ENCODE data around the gene TTLL9.

TTLL9 gene

DNA sequence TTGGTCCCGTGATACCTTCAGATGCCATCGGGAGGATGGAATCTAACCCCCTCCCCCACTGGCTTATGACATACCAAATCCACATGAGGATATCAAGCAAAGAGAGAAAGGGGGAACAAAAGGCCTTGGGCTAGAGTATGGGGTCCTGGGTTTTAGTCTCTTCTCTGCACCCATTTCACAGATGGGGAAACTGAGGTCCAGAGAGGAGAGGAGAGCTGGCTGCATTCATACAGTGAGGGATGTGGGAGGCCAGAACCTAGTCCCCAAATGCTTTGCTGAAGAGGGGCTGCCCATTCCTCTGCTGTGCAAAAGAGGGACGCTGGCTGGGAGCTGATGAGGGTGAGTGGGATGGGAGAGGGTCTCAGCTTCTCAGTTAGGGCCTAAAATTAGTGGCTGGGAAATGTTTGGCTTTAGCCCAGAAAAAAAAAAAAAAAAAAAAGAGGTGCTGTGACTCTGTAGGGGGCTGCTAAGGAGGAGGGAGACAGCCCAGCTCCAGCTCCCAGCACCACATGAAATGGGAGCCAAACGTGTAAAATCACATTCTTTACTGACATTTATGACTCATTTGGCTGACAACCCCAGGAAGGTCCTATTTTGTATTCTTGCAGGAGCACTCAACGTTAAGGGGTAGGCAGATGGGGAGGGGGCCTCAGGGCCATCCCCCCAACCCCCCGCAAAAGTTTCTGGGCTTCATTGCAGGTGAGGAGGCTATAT lies 109.4 kb downstream of the TTLL9 start:
- no peak for DNase-seq (ENCODE audit: low spot score)

GRCh38 chr20:31981784-31982183 lies 111.3 kb downstream of the TTLL9 start:
- no peak for DNase-seq (ENCODE audit: low spot score)

DNA sequence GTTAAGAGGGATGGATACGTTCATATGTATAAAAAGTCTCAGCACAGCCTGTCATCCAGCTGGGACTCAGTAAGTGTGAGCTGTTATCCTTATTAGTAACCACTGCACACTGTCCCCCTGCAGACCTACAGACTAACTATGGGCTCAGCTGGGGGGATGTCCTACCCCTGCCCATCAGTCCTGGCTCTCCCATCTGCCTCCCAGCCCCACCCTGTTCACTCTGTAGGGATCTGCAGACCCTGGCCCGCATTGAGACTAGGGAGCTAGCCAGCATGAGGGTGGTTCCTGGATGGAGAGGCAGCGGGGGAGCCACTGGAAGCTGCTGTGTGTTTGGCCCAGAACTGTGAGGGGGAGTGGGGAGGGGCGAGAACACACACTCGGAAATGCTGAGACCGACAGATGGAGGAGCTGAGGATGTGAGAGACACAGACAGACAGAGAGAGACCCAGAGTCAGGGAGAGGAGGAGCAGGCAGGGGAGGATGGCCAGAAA lies 114.6 kb downstream of the TTLL9 start:
- no peak for DNase-seq (ENCODE audit: low spot score)

- no peak for DNase-seq (ENCODE audit: low spot score)
These were observed 117.3 kb downstream of the TTLL9 start for GRCh38 chr20:31987744-31988143.

- no peak for DNase-seq (ENCODE audit: low spot score)
These were observed 118.1 kb downstream of the TTLL9 start for GRCh38 chr20:31988430-31989015.

DNA sequence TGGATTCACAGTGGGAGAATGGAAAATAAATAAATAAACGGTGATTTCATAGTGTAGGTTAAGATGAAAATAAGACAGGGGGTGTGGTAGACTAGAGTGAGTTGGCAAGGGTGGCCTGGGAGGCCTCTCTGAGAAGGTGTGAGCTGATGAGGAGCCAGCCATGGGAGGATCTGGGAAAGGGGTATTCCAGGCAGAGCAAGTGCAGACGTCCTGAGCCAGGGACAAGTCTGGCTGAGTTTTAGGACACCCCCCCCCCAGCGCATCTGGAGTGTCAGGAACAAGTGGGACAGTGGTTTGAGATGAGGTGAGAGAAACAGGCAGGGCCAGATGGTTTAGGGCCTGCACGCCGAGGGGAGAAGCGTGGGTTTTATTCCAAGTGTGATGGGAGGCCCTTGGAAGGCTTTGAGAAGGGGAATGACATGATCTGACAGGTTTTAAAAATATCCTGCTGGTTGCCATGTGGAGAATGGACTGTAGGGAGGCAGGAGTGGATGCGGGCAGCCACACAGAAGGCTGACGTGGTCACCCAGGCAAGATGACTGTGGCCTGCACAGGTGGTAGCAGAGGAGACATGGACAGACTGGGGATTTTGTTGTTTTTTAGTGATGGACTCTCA lies 118.7 kb downstream of the TTLL9 start:
- no peak for DNase-seq (ENCODE audit: low spot score)

DNA sequence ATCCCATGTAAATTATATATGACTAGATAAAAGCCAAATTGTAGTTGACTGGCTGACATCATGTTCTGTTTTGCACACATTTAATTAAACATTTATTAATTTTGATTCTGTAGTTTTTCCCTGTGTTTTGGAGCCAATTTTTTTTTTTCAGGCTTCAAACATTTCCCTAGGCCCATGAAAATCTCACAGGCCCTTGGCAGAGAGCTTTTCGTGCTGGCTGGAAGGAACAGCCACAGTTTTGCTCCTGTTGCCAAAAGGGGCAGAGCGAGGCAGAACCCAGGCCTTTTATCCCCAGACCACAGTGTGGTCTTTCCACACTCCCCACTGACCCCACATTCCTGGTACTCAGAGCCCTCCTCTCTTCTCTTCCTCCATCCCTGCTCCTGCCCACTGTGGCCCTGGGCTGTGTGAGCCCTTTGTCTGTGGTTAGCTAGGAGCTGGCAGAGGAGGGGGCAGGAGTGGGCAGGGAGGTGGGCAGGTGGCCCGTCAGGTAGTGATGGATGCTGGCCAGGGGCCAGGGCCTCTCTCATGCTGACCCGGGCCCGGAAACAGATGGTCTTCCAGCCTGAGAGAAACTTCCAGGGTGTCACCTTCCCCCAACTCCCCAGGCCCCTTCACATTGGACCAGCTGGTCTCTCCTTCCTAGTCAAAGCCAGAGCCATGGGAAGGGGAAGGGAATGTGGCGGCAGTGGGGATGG lies 120.4 kb downstream of the TTLL9 start:
- no peak for DNase-seq (ENCODE audit: low spot score)

DNA sequence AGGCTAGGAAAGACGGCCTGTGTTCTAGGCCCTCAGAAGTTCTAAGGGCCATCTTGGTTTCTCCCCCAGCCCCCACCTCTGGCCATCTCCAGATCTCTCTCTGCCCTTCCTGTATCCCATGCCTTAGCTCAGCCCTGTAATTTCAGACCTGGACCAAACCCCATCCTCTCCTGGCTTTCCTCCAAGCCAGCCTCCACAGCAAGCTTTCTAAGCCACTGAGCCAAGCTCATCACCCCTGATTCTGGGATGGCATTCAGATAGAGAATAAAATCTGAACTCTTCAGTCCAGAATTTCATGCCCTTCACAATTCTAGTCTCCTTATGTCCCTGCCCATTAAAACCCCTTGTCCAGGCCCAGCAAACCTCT lies 120.9 kb downstream of the TTLL9 start:
- DNase-seq (ENCODE audit: low spot score), result no peak

DNA sequence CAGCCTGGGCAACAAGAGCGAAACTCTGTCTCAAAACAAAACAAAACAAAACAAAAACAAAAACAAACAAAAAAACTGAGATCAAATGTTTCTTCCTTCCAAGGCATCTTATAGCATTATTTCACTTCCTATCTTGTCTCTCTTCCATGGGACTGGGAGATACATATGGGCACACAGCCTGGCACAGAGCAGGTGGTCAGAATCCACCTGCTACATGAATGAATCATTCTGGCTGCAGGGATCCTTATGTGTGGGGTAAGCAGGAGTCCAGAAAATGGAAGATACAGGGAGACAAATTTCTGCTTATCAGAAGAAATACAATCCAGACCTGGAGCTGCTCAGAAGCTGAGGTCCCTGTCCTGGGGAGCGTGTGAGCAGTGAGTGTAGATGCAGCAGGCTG lies 121.7 kb downstream of the TTLL9 start:
- DNase-seq (ENCODE audit: low spot score), result no peak

Measured in HuH-7.5 (cell line).